ENCODE results near the gene CCDC127.
"Not testable (repeated sequence)": the region's sequence is repeated elsewhere in the genome, so short reads cannot be mapped to it uniquely, and the experiment has no call there.

The CCDC127 gene

GRCh38 chr5:217494-218456, at the start of gene CCDC127, which contains the start of gene SDHA:
Gene CCDC127 (minus strand): TSS chr5:218153. CDS start chr5:216849, 1,304 bp downstream.
Gene SDHA (plus strand): TSS chr5:218320. CDS start chr5:218356, 36 bp downstream.
- H3K27me3 ChIP-seq (replicated peaks); in situ Hi-C loops (cut with HindIII; ENCODE audit: low pct_ligation_motif_present, low sequenced_read_pairs); H3K36me3 ChIP-seq (replicated peaks): not testable (repeated sequence)
- TF ChIP-seq CTCF (IDR thresholded peaks at IDR 0.05; ENCODE audit: low read depth, low read length, missing control alignments) = peak; percentile 63
- DNase-seq = peak; percentile 84
- Histone ChIP-seq H3K4me3 (ENCODE audit: low read depth, low read length) (peak within 1 kb of the TSS; percentile 85), H3K27ac (peak within 1 kb of the TSS; percentile 67)

GRCh38 chr5:267716-268115, 49.8 kb upstream of the CCDC127 start:
- H3K27me3 ChIP-seq (replicated peaks) = no peaks in the 10 kb centered on the region
- H3K36me3 ChIP-seq (replicated peaks) = peaks cover 4% of the 10 kb centered on the region
- no peak for DNase-seq
- H3K27ac ChIP-seq = no peak overlapping the region
- TF ChIP-seq CTCF (IDR thresholded peaks at IDR 0.05; ENCODE audit: low read depth, low read length, missing control alignments) = no peak
- in situ Hi-C loops (cut with HindIII; ENCODE audit: low pct_ligation_motif_present, low sequenced_read_pairs) = no loop called here
- H3K4me3 ChIP-seq (ENCODE audit: low read depth, low read length) = no peak overlapping the region

- in situ Hi-C loops (cut with HindIII; ENCODE audit: low pct_ligation_motif_present, low sequenced_read_pairs); H3K27me3 ChIP-seq (replicated peaks); H3K36me3 ChIP-seq (replicated peaks); H3K4me3 ChIP-seq (ENCODE audit: low read depth, low read length): not testable (repeated sequence)
- peak; percentile 85 for DNase-seq
- peak overlapping the region; percentile 62 for H3K27ac ChIP-seq
Observed at GRCh38 chr5:266311-267026, 48.5 kb upstream of the CCDC127 start.

- TF ChIP-seq CTCF (IDR thresholded peaks at IDR 0.05; ENCODE audit: low read depth, low read length, missing control alignments) = no peak
- H3K27ac ChIP-seq = peak overlapping the region; percentile 93
Observed at GRCh38 chr5:264338-264737, 46.4 kb upstream of the CCDC127 start.

GRCh38 chr5:263275-263974, 45.5 kb upstream of the CCDC127 start:
- H3K4me3 ChIP-seq (ENCODE audit: low read depth, low read length); H3K27me3 ChIP-seq (replicated peaks); H3K36me3 ChIP-seq (replicated peaks); in situ Hi-C loops (cut with HindIII; ENCODE audit: low pct_ligation_motif_present, low sequenced_read_pairs): not testable (repeated sequence)
- peak; percentile 96 for DNase-seq
- H3K27ac ChIP-seq = peak overlapping the region; percentile 93

More at GRCh38 chr5:264338-264737, 46.4 kb upstream of the CCDC127 start:
- in situ Hi-C loops (cut with HindIII; ENCODE audit: low pct_ligation_motif_present, low sequenced_read_pairs) = no loop called here
- Histone ChIP-seq H3K36me3 (replicated peaks) (peaks cover 4% of the 10 kb centered on the region), H3K27me3 (replicated peaks) (no peaks in the 10 kb centered on the region), H3K4me3 (ENCODE audit: low read depth, low read length) (no peak overlapping the region)
- DNase-seq = no peak

GRCh38 chr5:257148-257547, 39.2 kb upstream of the CCDC127 start:
- Histone ChIP-seq H3K27ac (no peak overlapping the region), H3K4me3 (ENCODE audit: low read depth, low read length) (no peak overlapping the region), H3K27me3 (replicated peaks) (no peaks in the 10 kb centered on the region), H3K36me3 (replicated peaks) (peaks cover 10% of the 10 kb centered on the region)
- no peak for DNase-seq
- in situ Hi-C loops (cut with HindIII; ENCODE audit: low pct_ligation_motif_present, low sequenced_read_pairs) = no loop called here
- no peak for TF ChIP-seq CTCF (IDR thresholded peaks at IDR 0.05; ENCODE audit: low read depth, low read length, missing control alignments)

- H3K27me3 ChIP-seq (replicated peaks); H3K4me3 ChIP-seq (ENCODE audit: low read depth, low read length); H3K27ac ChIP-seq; in situ Hi-C loops (cut with HindIII; ENCODE audit: low pct_ligation_motif_present, low sequenced_read_pairs); DNase-seq: not testable (repeated sequence)
- peaks cover 10% of the 10 kb centered on the region for H3K36me3 ChIP-seq (replicated peaks)
Observed at GRCh38 chr5:256347-256746, 38.4 kb upstream of the CCDC127 start.

GRCh38 chr5:255116-255515, 37.2 kb upstream of the CCDC127 start:
- in situ Hi-C loops (cut with HindIII; ENCODE audit: low pct_ligation_motif_present, low sequenced_read_pairs); DNase-seq: not testable (repeated sequence)
- H3K36me3 ChIP-seq (replicated peaks) = peaks cover 17% of the 10 kb centered on the region

GRCh38 chr5:254322-254721, 36.4 kb upstream of the CCDC127 start:
- H3K27ac ChIP-seq; DNase-seq; H3K27me3 ChIP-seq (replicated peaks); in situ Hi-C loops (cut with HindIII; ENCODE audit: low pct_ligation_motif_present, low sequenced_read_pairs); H3K4me3 ChIP-seq (ENCODE audit: low read depth, low read length): not testable (repeated sequence)
- H3K36me3 ChIP-seq (replicated peaks) = peaks cover 20% of the 10 kb centered on the region

More at GRCh38 chr5:255116-255515, 37.2 kb upstream of the CCDC127 start:
- not testable (repeated sequence) for H3K27ac ChIP-seq; H3K4me3 ChIP-seq (ENCODE audit: low read depth, low read length); H3K27me3 ChIP-seq (replicated peaks)

Measured in brain microvascular endothelial cell (primary cell).